ENCODE results near the gene RIOX2. TPM values are rescaled to one million over a fixed set of nuclear protein-coding genes. Genes with fewer than 3 reads are reported as not detected.

Gene RIOX2
- total RNA-seq, 1 experiment from 2014 or later, result 28.4 TPM

DNA sequence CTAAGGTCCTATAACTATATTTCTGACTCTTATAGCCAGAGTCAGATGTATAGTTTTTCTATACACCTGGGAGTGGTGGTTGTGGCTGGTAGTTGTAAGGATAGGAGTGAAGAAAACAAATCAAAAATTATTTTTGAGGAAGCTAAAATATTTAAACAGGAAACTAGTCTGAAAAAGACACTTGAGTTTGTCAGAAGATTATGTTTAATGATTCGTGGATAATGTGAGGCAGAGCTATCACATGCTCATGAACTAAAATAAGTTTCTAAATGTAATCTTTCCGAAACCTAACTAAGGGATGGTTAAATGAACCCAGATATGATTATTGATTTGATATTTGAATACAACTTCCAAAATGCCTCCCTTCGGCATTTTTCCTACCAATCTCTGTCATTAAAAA, 32.5 kb upstream of the RIOX2 start:
- Histone ChIP-seq H3K4me1 (ENCODE audit: insufficient read depth, low read length, poor library complexity, severe bottlenecking) (peaks cover 26% of the 10 kb centered on the region), H3K9me3 (ENCODE audit: low read depth, low read length, poor library complexity, severe bottlenecking) (no peaks in the 10 kb centered on the region), H3K36me3 (ENCODE audit: insufficient read depth, low read length, poor library complexity, severe bottlenecking) (no peaks in the 10 kb centered on the region), H3K4me3 (ENCODE audit: low read depth, low read length, poor library complexity, severe bottlenecking) (no peak overlapping the region), H3K27ac (ENCODE audit: low read depth, low read length, poor library complexity, severe bottlenecking) (no peak overlapping the region), H3K27me3 (replicated peaks; ENCODE audit: insufficient read depth, low read depth, low read length, poor library complexity) (peaks cover 3% of the 10 kb centered on the region)
- CTCF ChIA-PET, result no interaction called here
- DNase-seq (ENCODE audit: low spot score), result peak; percentile 64
- BruUV-seq (replicated peaks), result no TSS peak
- POLR2A ChIA-PET (ENCODE audit: low non-redundant PET), result no interaction called here
- no peak for TF ChIP-seq EZH2 (IDR thresholded peaks at IDR 0.05; ENCODE audit: borderline replicate concordance, low read depth, low read length, poor library complexity, severe bottlenecking)
- TF ChIP-seq CTCF (conservative IDR thresholded peaks at IDR 0.05; ENCODE audit: low read depth, low read length), result no peak
- intact Hi-C loops (cut with micrococcal nuclease; ENCODE audit: unreplicated experiment), result no loop called here

DNA sequence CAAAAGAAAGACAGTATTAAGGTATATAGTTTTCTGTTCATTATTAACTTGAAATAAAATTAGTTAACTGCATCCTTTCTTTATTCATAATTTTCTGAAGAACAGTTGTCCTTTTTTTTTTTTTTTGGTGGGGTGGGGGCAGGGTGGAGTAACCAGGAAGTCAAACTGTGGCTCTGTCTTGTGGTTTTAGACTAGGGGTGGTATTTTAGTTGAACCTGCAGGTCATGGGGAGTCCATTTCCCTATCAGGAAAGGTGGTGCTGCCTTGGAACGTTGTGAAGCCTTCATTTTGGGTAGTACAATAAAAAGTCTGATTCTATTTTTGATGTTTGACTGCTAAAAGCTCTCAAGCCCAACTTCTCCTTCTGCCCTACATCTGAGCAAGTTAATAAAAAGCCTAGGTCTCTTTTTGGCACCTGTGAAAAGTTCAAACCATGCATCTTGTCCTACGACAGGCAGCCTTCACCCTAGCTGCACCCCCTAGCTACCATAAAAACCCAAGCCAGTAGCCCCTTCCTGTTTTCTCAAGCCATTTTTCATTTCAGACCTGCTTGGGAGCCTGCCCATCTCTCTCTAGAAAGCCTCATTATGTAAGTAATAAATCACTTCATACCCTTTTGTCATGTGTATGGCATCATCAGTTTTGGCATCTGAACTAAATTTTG, 31.2 kb upstream of the RIOX2 start:
- CTCF ChIA-PET, result interaction anchor here (0.6 kb wide), 1 partner anchor 76 kb away, joined by 3 read pairs; no protein-coding TSS in a partner anchor
- BruUV-seq (replicated peaks), result no TSS peak
- H3K4me1 ChIP-seq (ENCODE audit: insufficient read depth, low read length, poor library complexity, severe bottlenecking), result peaks cover 26% of the 10 kb centered on the region
- intact Hi-C loops (cut with micrococcal nuclease; ENCODE audit: unreplicated experiment), result no loop called here
- H3K36me3 ChIP-seq (ENCODE audit: insufficient read depth, low read length, poor library complexity, severe bottlenecking), result no peaks in the 10 kb centered on the region
- no peak for TF ChIP-seq EZH2 (IDR thresholded peaks at IDR 0.05; ENCODE audit: borderline replicate concordance, low read depth, low read length, poor library complexity, severe bottlenecking)
- no peak for TF ChIP-seq CTCF (conservative IDR thresholded peaks at IDR 0.05; ENCODE audit: low read depth, low read length)
- peaks cover 3% of the 10 kb centered on the region for H3K27me3 ChIP-seq (replicated peaks; ENCODE audit: insufficient read depth, low read depth, low read length, poor library complexity)
- no peak overlapping the region for H3K4me3 ChIP-seq (ENCODE audit: low read depth, low read length, poor library complexity, severe bottlenecking)
- POLR2A ChIA-PET (ENCODE audit: low non-redundant PET), result no interaction called here
- no peak overlapping the region for H3K27ac ChIP-seq (ENCODE audit: low read depth, low read length, poor library complexity, severe bottlenecking)
- DNase-seq (ENCODE audit: low spot score), result peak; percentile 34
- no peaks in the 10 kb centered on the region for H3K9me3 ChIP-seq (ENCODE audit: low read depth, low read length, poor library complexity, severe bottlenecking)

DNA sequence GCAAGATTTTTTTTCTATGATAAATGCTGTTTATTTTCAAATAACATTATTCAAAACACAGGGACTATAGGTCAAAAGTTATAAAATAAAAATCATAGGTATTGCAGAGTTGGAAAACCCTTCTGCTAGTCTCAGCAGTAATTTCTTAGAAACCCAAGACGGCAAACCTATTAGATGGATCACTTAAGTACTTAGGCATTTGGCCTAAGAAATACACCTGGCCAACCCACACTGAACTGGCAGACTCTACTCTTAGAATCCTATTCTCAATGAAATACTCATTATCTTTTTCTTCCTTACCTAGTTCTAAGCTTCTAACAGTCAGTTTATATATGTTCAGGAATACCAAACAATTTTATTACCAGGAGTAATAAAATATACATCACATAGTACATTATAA, 30.5 kb upstream of the RIOX2 start:
- no peak for TF ChIP-seq EZH2 (IDR thresholded peaks at IDR 0.05; ENCODE audit: borderline replicate concordance, low read depth, low read length, poor library complexity, severe bottlenecking)
- TF ChIP-seq CTCF (conservative IDR thresholded peaks at IDR 0.05; ENCODE audit: low read depth, low read length), result no peak
- Histone ChIP-seq H3K4me3 (ENCODE audit: low read depth, low read length, poor library complexity, severe bottlenecking) (no peak overlapping the region), H3K9me3 (ENCODE audit: low read depth, low read length, poor library complexity, severe bottlenecking) (no peaks in the 10 kb centered on the region), H3K36me3 (ENCODE audit: insufficient read depth, low read length, poor library complexity, severe bottlenecking) (no peaks in the 10 kb centered on the region), H3K4me1 (ENCODE audit: insufficient read depth, low read length, poor library complexity, severe bottlenecking) (peaks cover 26% of the 10 kb centered on the region), H3K27me3 (replicated peaks; ENCODE audit: insufficient read depth, low read depth, low read length, poor library complexity) (peaks cover 3% of the 10 kb centered on the region), H3K27ac (ENCODE audit: low read depth, low read length, poor library complexity, severe bottlenecking) (no peak overlapping the region)
- POLR2A ChIA-PET (ENCODE audit: low non-redundant PET), result no interaction called here
- intact Hi-C loops (cut with micrococcal nuclease; ENCODE audit: unreplicated experiment), result no loop called here
- DNase-seq (ENCODE audit: low spot score), result no peak
- CTCF ChIA-PET, result no interaction called here
- no TSS peak for BruUV-seq (replicated peaks)

All from A673 (cell line).